HCT116 (cell line): ENCODE measurements around the gene MYO1B.

ENCODE experiments used
- ATF3 ChIP-seq: IDR thresholded peaks from 2 replicates; pipeline ENCODE4 v1.6.1; 2012
- CEBPB ChIP-seq: IDR thresholded peaks from 2 replicates; pipeline ENCODE4 v1.6.1; 2012; ENCODE audit warnings: low read depth
- CTCF ChIP-seq, 3 experiments: fragments of 200-600 bp in 1 of 3; sonication (generic) in 1 of 3; IDR thresholded peaks in 2 of 3; conservative IDR thresholded peaks in 1 of 3; 2 replicates each; pipeline ENCODE4 v1.5.1; 2012 to 2017; ENCODE audit warnings: low read depth in 2 of 3, low read length in 2 of 3, antibody characterized with exemption in 1 of 3, borderline replicate concordance in 1 of 3, control low read depth in 1 of 3, mild to moderate bottlenecking in 1 of 3, mixed read lengths in 1 of 3, mixed run types in 1 of 3, moderate library complexity in 1 of 3; ENCODE audit not compliant: insufficient read depth in 1 of 3
- EGR1 ChIP-seq: IDR thresholded peaks from 2 replicates; pipeline ENCODE4 v1.6.1; 2012; ENCODE audit warnings: low read depth
- EZH2 ChIP-seq: fragments of 200-600 bp; sonication (generic); IDR thresholded peaks from 2 replicates; pipeline ENCODE4 v1.6.1; 2017; ENCODE audit warnings: antibody characterized with exemption, mixed run types
- FOSL1 ChIP-seq: IDR thresholded peaks from 2 replicates; pipeline ENCODE4 v1.6.1; 2012; ENCODE audit warnings: low read depth
- JUND ChIP-seq: IDR thresholded peaks from 2 replicates; pipeline ENCODE4 v1.6.1; 2012
- MAX ChIP-seq: IDR thresholded peaks from 2 replicates; pipeline ENCODE4 v1.6.1; 2012
- POLR2A ChIP-seq: IDR thresholded peaks from 2 replicates; pipeline ENCODE4 v1.7.0; 2011; ENCODE audit warnings: borderline replicate concordance; ENCODE audit not compliant: insufficient read depth, insufficient read length; ENCODE audit errors: extremely low read depth
- SIN3A ChIP-seq: IDR thresholded peaks from 2 replicates; pipeline ENCODE4 v1.6.1; 2012; ENCODE audit warnings: low read depth
- SP1 ChIP-seq: IDR thresholded peaks from 2 replicates; pipeline ENCODE4 v1.6.1; 2012; ENCODE audit warnings: low read depth
- YY1 ChIP-seq: IDR thresholded peaks from 2 replicates; pipeline ENCODE4 v1.6.1; 2011; ENCODE audit warnings: low read length, low read depth, moderate library complexity, mild to moderate bottlenecking; ENCODE audit not compliant: insufficient replicate concordance; ENCODE audit errors: extremely low read depth
- ZNF274 ChIP-seq: fragments of 200-500 bp; sonication (Bioruptor generic); IDR thresholded peaks from 2 replicates; pipeline ENCODE4 v1.6.1; 2014; ENCODE audit warnings: mild to moderate bottlenecking, low read depth, low read length, inconsistent platforms
- TF ChIP-seq, protein P1 (sequence below): IDR thresholded peaks from 2 replicates; pipeline ENCODE4 v1.6.1; 2011; ENCODE audit warnings: mild to moderate bottlenecking, low read length, moderate library complexity; ENCODE audit not compliant: insufficient replicate concordance; ENCODE audit errors: extremely low read depth

- no peak for TF ChIP-seq SIN3A
- TF ChIP-seq SP1: no peak
- no peak for TF ChIP-seq YY1
- no peak for TF ChIP-seq CTCF (IDR thresholded peaks at IDR 0.05 in 2 of 3, conservative IDR thresholded peaks at IDR 0.05 in 1 of 3; ENCODE audit: borderline replicate concordance in 1 of 3, insufficient read depth in 1 of 3, low read depth in 2 of 3, low read length in 2 of 3)
- no peak for TF ChIP-seq ATF3
- TF ChIP-seq CEBPB: no peak
- no peak for TF ChIP-seq FOSL1
- TF ChIP-seq, protein P1, sequence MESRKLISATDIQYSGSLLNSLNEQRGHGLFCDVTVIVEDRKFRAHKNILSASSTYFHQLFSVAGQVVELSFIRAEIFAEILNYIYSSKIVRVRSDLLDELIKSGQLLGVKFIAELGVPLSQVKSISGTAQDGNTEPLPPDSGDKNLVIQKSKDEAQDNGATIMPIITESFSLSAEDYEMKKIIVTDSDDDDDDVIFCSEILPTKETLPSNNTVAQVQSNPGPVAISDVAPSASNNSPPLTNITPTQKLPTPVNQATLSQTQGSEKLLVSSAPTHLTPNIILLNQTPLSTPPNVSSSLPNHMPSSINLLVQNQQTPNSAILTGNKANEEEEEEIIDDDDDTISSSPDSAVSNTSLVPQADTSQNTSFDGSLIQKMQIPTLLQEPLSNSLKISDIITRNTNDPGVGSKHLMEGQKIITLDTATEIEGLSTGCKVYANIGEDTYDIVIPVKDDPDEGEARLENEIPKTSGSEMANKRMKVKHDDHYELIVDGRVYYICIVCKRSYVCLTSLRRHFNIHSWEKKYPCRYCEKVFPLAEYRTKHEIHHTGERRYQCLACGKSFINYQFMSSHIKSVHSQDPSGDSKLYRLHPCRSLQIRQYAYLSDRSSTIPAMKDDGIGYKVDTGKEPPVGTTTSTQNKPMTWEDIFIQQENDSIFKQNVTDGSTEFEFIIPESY: no peak
- TF ChIP-seq ZNF274: no peak
- no peak for TF ChIP-seq EZH2
- TF ChIP-seq MAX: no peak
- no peak for TF ChIP-seq JUND
- TF ChIP-seq POLR2A: no peak
- no peak for TF ChIP-seq EGR1
These were observed 10.6 kb downstream of the MYO1B start for GRCh38 chr2:191255756-191256312.
